Transverse colon (tissue), 4 donors: Measurements from ENCODE around the gene DYNC2LI1. TPM values are rescaled to one million over a fixed set of nuclear protein-coding genes. Genes with fewer than 3 reads are reported as not detected.
A peak's percentile ranks its signal among the peaks of the same experiment; 100 is the strongest.

Experiments
- DNase-seq: peaks from one replicate; pipeline ENCODE4 v3.0.0-alpha.2; 2019
- H3K27ac ChIP-seq, 4 donors: fragments of 200-600 bp; sonication (generic); 2 replicates each; pipeline ENCODE4 v1.5.1; 2016 to 2018; ENCODE audit warnings: inconsistent platforms in 4 of 4
- H3K27me3 ChIP-seq: fragments of 200-600 bp; sonication (generic); 2 replicates; pipeline ENCODE4 v1.5.1; 2017; ENCODE audit warnings: inconsistent platforms
- H3K36me3 ChIP-seq, 4 donors: fragments of 200-600 bp; sonication (generic); 2 replicates each; pipeline ENCODE4 v1.5.1; 2017 to 2019; ENCODE audit warnings: inconsistent platforms in 4 of 4
- H3K4me1 ChIP-seq, 4 donors: fragments of 200-600 bp; sonication (generic); 2 replicates each; pipeline ENCODE4 v1.5.1; 2017 to 2020; ENCODE audit warnings: inconsistent platforms in 4 of 4
- H3K4me3 ChIP-seq, 4 donors: fragments of 200-600 bp; sonication (generic); 1 replicate in 1 of 4; 2 replicates in 3 of 4; pipeline versions ENCODE4 v1.5.1 to v1.6.1; 2017 to 2019; ENCODE audit warnings: inconsistent platforms in 4 of 4
- H3K9me3 ChIP-seq, 2 donors: fragments of 200-600 bp; sonication (generic); 2 replicates each; pipeline ENCODE4 v1.5.1; 2017 to 2019; ENCODE audit warnings: inconsistent platforms in 2 of 2
- CTCF ChIP-seq, 5 experiments: fragments of 200-600 bp in 3 of 5; fragments of 450-650 bp in 2 of 5; sonication (generic) in 3 of 5; IDR thresholded peaks; 1 replicate in 2 of 5; 2 replicates in 3 of 5; pipeline ENCODE4 v1.5.1; 2016 to 2017; ENCODE audit warnings: antibody characterized with exemption in 5 of 5, inconsistent platforms in 3 of 5, mild to moderate bottlenecking in 2 of 5, moderate library complexity in 1 of 5
- EP300 ChIP-seq: sonication (generic); formaldehyde crosslinking; IDR thresholded peaks from one replicate; pipeline ENCODE4 v1.6.1; 2017; ENCODE audit warnings: antibody characterized with exemption, low read depth
- POLR2A ChIP-seq: fragments of 450-650 bp; IDR thresholded peaks from one replicate; pipeline ENCODE4 v1.6.1; 2016; ENCODE audit warnings: antibody characterized with exemption, mild to moderate bottlenecking, moderate library complexity
- POLR2AphosphoS5 ChIP-seq, 3 donors: sonication (generic); formaldehyde crosslinking; IDR thresholded peaks; one replicate each; pipeline ENCODE4 v1.6.1; 2016; ENCODE audit warnings: antibody characterized with exemption in 3 of 3
- WGBS, 2 donors: methylation state at CpG; one replicate each; pipeline ENCODE4 v1.1.5; 2018; ENCODE audit warnings: low coverage in 1 of 2; 5-methylcytosine and 5-hydroxymethylcytosine counted together
- in situ Hi-C, 4 donors: fragments of 200-750 bp; cut with MboI; loops; one replicate each; pipeline versions ENCODE4 v1.15.0 to v1.15.1; 2017; ENCODE audit warnings: low sequenced_read_pairs in 3 of 4, low pct_ligation_motif_present in 1 of 4, low pct_unique_long_range_greater_than_20kb in 1 of 4
- intact Hi-C: fragments of 100-400 bp; cut with DNase I; formaldehyde crosslinking; loops from one replicate; pipeline ENCODE4 v1.15.1; 2023; ENCODE audit warnings: low total_unique reads
- total RNA-seq, 4 donors: library from RNA; depleted of rRNA; stranded (reverse); fragments of >200 nt; gene quantifications; one replicate each; pipeline ENCODE4 v1.1.0, GENCODE V29; 2016

Gene DYNC2LI1
- total RNA-seq, 4 donors from 2014 or later: 6.6 to 26.9 (median 20.2) TPM

- no peak for TF ChIP-seq CTCF (IDR thresholded peaks at IDR 0.05)
- no peak for TF ChIP-seq POLR2AphosphoS5 (IDR thresholded peaks at IDR 0.05)
- no peak for TF ChIP-seq EP300
- no peak for TF ChIP-seq POLR2A
- Histone ChIP-seq H3K27ac (no peak overlapping the region), H3K4me3 (no peak overlapping the region), H3K36me3 (no peaks in the 10 kb centered on the region), H3K4me1 (no peaks in the 10 kb centered on the region), H3K9me3 (no peaks in the 10 kb centered on the region), H3K27me3 (no peaks in the 10 kb centered on the region)
- intact Hi-C loops: no loop called here
- 97 to 100% methylated on average over 2 of the region's 2 CpGs for WGBS, 2 donors
- in situ Hi-C loops: no loop called here
- no peak for DNase-seq
These were observed 46.2 kb upstream of the DYNC2LI1 start for GRCh38 chr2:43727634-43728014.

DNA sequence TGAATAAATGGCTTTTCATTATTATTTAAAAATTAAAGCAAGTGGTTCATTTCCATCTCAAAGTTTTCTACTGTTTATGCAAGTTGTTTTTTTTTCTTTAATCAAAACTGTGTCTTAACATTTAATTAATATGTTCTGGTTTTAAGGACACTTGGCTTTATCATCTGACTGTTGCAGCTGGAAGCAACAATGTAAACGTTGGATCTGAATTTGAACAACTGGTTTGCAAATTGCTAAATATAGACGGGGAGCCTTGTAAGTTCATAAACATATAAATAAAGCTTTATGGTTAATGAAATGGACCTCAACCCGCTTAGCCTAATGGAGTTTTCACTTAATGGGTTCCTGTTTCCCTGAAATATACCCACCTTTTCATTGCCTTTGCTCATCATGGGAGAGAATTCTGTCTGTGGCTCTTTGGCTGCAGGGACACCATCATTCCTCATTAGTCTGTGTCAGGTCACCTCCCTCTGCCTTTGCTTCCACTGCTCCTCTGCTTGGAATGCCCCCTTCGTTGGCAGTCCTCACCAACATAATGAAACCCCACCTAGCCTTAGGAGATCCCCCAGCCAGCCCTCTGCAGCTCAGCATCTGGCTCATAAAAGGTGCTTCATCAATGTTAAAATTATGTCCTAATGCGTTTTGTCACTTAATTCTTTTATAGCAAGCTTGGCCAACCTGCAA, 44.2 kb upstream of the DYNC2LI1 start:
- WGBS, 2 donors: 56% methylated on average over 5 of the region's 5 CpGs
- no peak for TF ChIP-seq EP300
- no peak for TF ChIP-seq CTCF (IDR thresholded peaks at IDR 0.05)
- no peak for TF ChIP-seq POLR2A
- TF ChIP-seq POLR2AphosphoS5 (IDR thresholded peaks at IDR 0.05): no peak
- intact Hi-C loops (no loop called here), in situ Hi-C loops (no loop called here)
- no peak overlapping the region for H3K4me3 ChIP-seq
- H3K4me1 ChIP-seq: no peaks in the 10 kb centered on the region
- no peak overlapping the region for H3K27ac ChIP-seq
- H3K9me3 ChIP-seq: no peaks in the 10 kb centered on the region
- no peaks in the 10 kb centered on the region for H3K36me3 ChIP-seq
- H3K27me3 ChIP-seq: no peaks in the 10 kb centered on the region
- no peak for DNase-seq

DNA sequence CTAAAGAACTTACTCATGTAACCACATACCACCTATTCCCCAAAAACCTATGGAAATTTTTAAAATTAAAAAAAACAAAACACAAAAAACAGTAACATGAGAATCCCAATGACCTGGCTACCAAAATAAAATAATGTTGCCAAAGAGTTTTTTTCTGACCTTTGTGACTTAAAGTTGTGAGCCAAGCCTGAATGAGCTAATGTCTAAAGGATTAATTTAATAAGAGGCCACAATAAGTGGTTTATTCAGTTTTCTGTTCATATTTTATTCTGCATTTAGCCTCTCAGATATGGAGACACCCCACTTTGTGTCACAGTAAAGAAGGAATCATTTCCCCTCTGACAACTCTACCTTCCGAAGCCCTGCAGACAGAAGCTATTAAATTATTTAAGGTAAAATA, 42.6 kb upstream of the DYNC2LI1 start:
- 90 to 96% methylated on average over 1 of the region's 1 CpG for WGBS, 2 donors
- Histone ChIP-seq H3K9me3 (no peaks in the 10 kb centered on the region), H3K4me3 (no peak overlapping the region), H3K36me3 (no peaks in the 10 kb centered on the region), H3K27ac (no peak overlapping the region), H3K27me3 (no peaks in the 10 kb centered on the region), H3K4me1 (no peaks in the 10 kb centered on the region)
- in situ Hi-C loops: no loop called here
- intact Hi-C loops: no loop called here
- TF ChIP-seq EP300 (no peak), POLR2AphosphoS5 (IDR thresholded peaks at IDR 0.05) (no peak), CTCF (IDR thresholded peaks at IDR 0.05) (no peak), POLR2A (no peak)
- DNase-seq: no peak

- Histone ChIP-seq H3K27me3 (no peaks in the 10 kb centered on the region), H3K9me3 (no peaks in the 10 kb centered on the region), H3K36me3 (no peaks in the 10 kb centered on the region), H3K4me3 (no peak overlapping the region), H3K27ac (peak overlapping the region in 2 of 4 donors; percentile 9 to 37), H3K4me1 (no peaks in the 10 kb centered on the region)
- intact Hi-C loops: no loop called here
- in situ Hi-C loops: no loop called here
- no peak for TF ChIP-seq CTCF (IDR thresholded peaks at IDR 0.05)
- no peak for TF ChIP-seq POLR2A
- DNase-seq: no peak
- WGBS, 2 donors: 70 to 88% methylated on average over 2 to 6 of the region's 6 CpGs
These were observed 37.2 kb upstream of the DYNC2LI1 start for GRCh38 chr2:43736637-43737036.
